Measurements from ENCODE around the gene OR2J1. TPM values are rescaled to one million over a fixed set of nuclear protein-coding genes. Genes with fewer than 3 reads are reported as not detected.
"Not testable (repeated sequence)": the region's sequence is repeated elsewhere in the genome, so short reads cannot be mapped to it uniquely, and the experiment has no call there.

OR2J1 gene
- total RNA-seq = not detected

GRCh38 chr6:29099190-29099589, at the start of gene OR2J1:
OR2J1 (plus strand) TSS chr6:29099490; CDS start chr6:29100943, 1,453 bp downstream.
- H3K9me3 Mint-ChIP-seq = no peaks in the 10 kb centered on the region
- no peaks in the 10 kb centered on the region for H3K36me3 Mint-ChIP-seq (ENCODE audit: low read depth)
- H3K27me3 Mint-ChIP-seq = peaks cover 16% of the 10 kb centered on the region
- no peaks in the 10 kb centered on the region for H3K4me1 Mint-ChIP-seq
- ATAC-seq (replicated peaks) = no peak
- H3K4me3 Mint-ChIP-seq = no peak within 1 kb of the TSS
- no peak within 1 kb of the TSS for H3K27ac Mint-ChIP-seq

DNA sequence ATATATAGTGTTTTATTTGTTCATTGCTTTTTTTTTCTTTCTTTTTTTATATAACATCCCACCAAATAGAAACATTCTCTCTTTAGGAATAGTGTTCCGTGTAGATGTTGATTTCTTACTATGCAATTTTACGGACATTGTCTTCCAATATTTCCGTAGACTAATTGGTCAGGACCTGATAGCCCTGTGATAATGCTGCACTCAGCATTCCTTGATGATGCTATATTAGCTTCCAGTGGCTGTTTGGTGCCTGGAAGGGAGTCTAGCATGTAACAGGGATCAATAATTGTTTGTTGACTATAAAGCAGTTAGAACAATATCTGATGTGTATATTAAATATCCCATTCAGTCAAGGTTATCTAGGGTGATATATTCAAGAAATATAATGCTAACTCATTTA, 47.6 kb upstream of the OR2J1 start:
- H3K4me1 Mint-ChIP-seq = no peaks in the 10 kb centered on the region
- H3K27me3 Mint-ChIP-seq = peaks cover 46% of the 10 kb centered on the region
- no peak overlapping the region for H3K4me3 Mint-ChIP-seq
- ATAC-seq (replicated peaks) = no peak
- no peaks in the 10 kb centered on the region for H3K9me3 Mint-ChIP-seq
- H3K27ac Mint-ChIP-seq = no peak overlapping the region
- H3K36me3 Mint-ChIP-seq (ENCODE audit: low read depth) = no peaks in the 10 kb centered on the region

GRCh38 chr6:29071831-29072723, 27.2 kb upstream of the OR2J1 start:
- H3K36me3 Mint-ChIP-seq (ENCODE audit: low read depth) = no peaks in the 10 kb centered on the region
- peaks cover 46% of the 10 kb centered on the region for H3K27me3 Mint-ChIP-seq
- no peak for ATAC-seq (replicated peaks)
- no peak overlapping the region for H3K4me3 Mint-ChIP-seq
- H3K27ac Mint-ChIP-seq = no peak overlapping the region
- no peaks in the 10 kb centered on the region for H3K4me1 Mint-ChIP-seq
- no peaks in the 10 kb centered on the region for H3K9me3 Mint-ChIP-seq

- H3K27me3 Mint-ChIP-seq = peaks cover 9% of the 10 kb centered on the region
- no peak overlapping the region for H3K27ac Mint-ChIP-seq
- H3K36me3 Mint-ChIP-seq (ENCODE audit: low read depth) = no peaks in the 10 kb centered on the region
- no peaks in the 10 kb centered on the region for H3K4me1 Mint-ChIP-seq
- H3K4me3 Mint-ChIP-seq = no peak overlapping the region
- H3K9me3 Mint-ChIP-seq = no peaks in the 10 kb centered on the region
- ATAC-seq (replicated peaks) = no peak
Observed at GRCh38 chr6:29079203-29079602, 20.1 kb upstream of the OR2J1 start.

- no peak overlapping the region for H3K27ac Mint-ChIP-seq
Observed at GRCh38 chr6:29081312-29081711, 18.0 kb upstream of the OR2J1 start.

GRCh38 chr6:29082457-29082856, 16.8 kb upstream of the OR2J1 start:
- no peak overlapping the region for H3K4me3 Mint-ChIP-seq
- H3K27ac Mint-ChIP-seq = no peak overlapping the region
- H3K27me3 Mint-ChIP-seq = peaks cover 12% of the 10 kb centered on the region
- H3K9me3 Mint-ChIP-seq = no peaks in the 10 kb centered on the region
- H3K4me1 Mint-ChIP-seq = no peaks in the 10 kb centered on the region
- H3K36me3 Mint-ChIP-seq (ENCODE audit: low read depth) = no peaks in the 10 kb centered on the region
- no peak for ATAC-seq (replicated peaks)

More at GRCh38 chr6:29081312-29081711, 18.0 kb upstream of the OR2J1 start:
- Mint-ChIP-seq H3K4me3 (no peak overlapping the region), H3K4me1 (no peaks in the 10 kb centered on the region), H3K9me3 (no peaks in the 10 kb centered on the region), H3K27me3 (peaks cover 7% of the 10 kb centered on the region), H3K36me3 (ENCODE audit: low read depth) (no peaks in the 10 kb centered on the region)
- no peak for ATAC-seq (replicated peaks)

DNA sequence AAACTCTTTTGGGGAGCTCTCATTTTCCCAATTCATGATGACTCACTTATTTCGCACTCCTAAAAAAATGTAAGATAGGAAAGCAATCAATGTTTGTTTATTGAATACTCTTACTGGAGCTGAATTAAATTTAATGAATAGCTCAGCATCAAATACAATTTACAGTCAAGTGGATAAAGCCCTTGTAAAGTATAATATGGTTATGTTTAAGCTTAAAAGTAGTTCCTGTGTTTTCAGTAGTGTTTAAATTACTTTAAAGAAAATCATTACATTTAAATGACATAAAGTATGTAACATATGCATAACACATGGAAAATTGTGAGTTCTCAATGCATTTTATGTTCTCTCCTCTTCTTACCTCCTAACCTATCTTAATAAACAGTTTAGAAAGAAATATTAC, 12.1 kb upstream of the OR2J1 start, which contains the start of gene OR2B3:
TSS of gene OR2B3 (minus strand) at position 101 of the 400 bp plus-strand sequence. CDS start at position 36, 65 bp downstream.
- no peak for ATAC-seq (replicated peaks)
- Mint-ChIP-seq H3K27ac (no peak within 1 kb of the TSS), H3K4me1 (no peaks in the 10 kb centered on the region), H3K27me3 (peaks cover 36% of the 10 kb centered on the region), H3K36me3 (ENCODE audit: low read depth) (no peaks in the 10 kb centered on the region), H3K9me3 (no peaks in the 10 kb centered on the region), H3K4me3 (no peak within 1 kb of the TSS)

GRCh38 chr6:29092957-29093356, 6.3 kb upstream of the OR2J1 start:
- Mint-ChIP-seq H3K4me1 (no peaks in the 10 kb centered on the region), H3K27me3 (peaks cover 30% of the 10 kb centered on the region), H3K9me3 (peaks cover 3% of the 10 kb centered on the region), H3K36me3 (ENCODE audit: low read depth) (no peaks in the 10 kb centered on the region), H3K4me3 (no peak overlapping the region), H3K27ac (no peak overlapping the region)
- ATAC-seq (replicated peaks) = no peak

DNA sequence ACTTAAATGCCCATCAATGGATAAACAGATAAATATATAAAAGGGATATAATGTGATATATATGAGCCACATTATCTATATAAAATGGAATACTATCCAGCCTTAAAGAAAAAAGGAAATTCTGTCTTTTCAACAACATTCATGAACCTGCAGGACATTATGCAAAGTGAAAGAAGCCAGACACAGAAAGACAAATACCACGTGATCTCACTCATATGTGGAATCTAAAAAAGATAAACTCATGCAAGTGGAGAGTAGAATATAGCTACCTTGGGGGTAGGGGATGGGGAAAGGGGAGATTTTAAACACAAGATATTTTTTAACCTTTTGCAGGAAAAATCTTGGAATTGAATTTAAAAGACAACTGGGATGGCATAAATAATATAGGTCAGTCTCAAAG, 1.5 kb upstream of the OR2J1 start:
- Mint-ChIP-seq H3K9me3 (peaks cover 3% of the 10 kb centered on the region), H3K36me3 (ENCODE audit: low read depth) (no peaks in the 10 kb centered on the region), H3K27ac (no peak overlapping the region), H3K4me3 (no peak overlapping the region), H3K27me3 (peaks cover 14% of the 10 kb centered on the region), H3K4me1 (no peaks in the 10 kb centered on the region)
- ATAC-seq (replicated peaks) = no peak

DNA sequence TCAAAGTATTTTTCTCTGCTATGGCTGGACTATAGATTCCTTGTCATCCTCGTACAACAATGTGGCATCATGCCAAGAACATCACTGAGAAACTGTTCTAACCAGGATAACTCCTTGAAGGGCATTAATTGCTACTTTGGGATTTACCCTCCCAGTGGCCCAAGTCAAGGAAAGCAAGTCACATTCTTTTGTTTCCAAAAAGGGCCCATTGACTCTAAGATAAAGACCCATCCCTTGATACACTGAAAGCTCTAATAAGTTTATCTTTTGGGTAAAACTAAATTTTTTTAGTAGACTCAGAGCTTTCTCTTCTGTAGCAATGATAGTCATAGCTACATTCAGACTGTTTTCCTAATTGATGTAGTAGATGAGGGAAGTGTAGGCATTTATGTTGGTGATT, 8.5 kb downstream of the OR2J1 start, which contains the start of gene OR2J3:
TSS of gene OR2J3 (plus strand) at position 301 of the 400 bp plus-strand sequence. CDS start 3,833 bp downstream, outside the sequence.
- H3K27ac Mint-ChIP-seq = no peak within 1 kb of the TSS
- H3K4me3 Mint-ChIP-seq = no peak within 1 kb of the TSS
- H3K9me3 Mint-ChIP-seq = no peaks in the 10 kb centered on the region
- no peaks in the 10 kb centered on the region for H3K4me1 Mint-ChIP-seq
- peaks cover 30% of the 10 kb centered on the region for H3K27me3 Mint-ChIP-seq
- no peak for ATAC-seq (replicated peaks)
- no peaks in the 10 kb centered on the region for H3K36me3 Mint-ChIP-seq (ENCODE audit: low read depth)

GRCh38 chr6:29112135-29112534, 12.8 kb downstream of the OR2J1 start:
- H3K27ac Mint-ChIP-seq = no peak overlapping the region
- no peak overlapping the region for H3K4me3 Mint-ChIP-seq
- H3K4me1 Mint-ChIP-seq = no peaks in the 10 kb centered on the region
- no peak for ATAC-seq (replicated peaks)
- peaks cover 25% of the 10 kb centered on the region for H3K27me3 Mint-ChIP-seq
- H3K9me3 Mint-ChIP-seq = no peaks in the 10 kb centered on the region
- no peaks in the 10 kb centered on the region for H3K36me3 Mint-ChIP-seq (ENCODE audit: low read depth)

DNA sequence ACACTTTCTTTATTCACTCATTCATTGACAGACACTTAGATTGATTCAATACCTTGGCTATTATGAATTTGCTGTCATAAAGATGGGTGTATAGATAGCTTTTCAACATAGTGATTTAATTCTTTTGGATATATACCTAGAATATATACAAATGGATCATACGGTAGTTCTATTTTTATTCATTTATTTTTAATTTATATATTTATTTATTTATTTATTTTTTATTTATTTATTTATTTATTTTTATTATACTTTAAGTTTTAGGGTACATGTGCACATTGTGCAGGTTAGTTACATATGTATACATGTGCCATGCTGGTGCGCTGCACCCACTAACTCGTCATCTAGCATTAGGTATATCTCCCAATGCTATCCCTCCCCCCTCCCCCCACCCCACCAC, 15.7 kb downstream of the OR2J1 start:
- H3K27me3 Mint-ChIP-seq = peaks cover 34% of the 10 kb centered on the region
- not testable (repeated sequence) for ATAC-seq (replicated peaks); H3K27ac Mint-ChIP-seq; H3K4me1 Mint-ChIP-seq; H3K9me3 Mint-ChIP-seq; H3K36me3 Mint-ChIP-seq (ENCODE audit: low read depth); H3K4me3 Mint-ChIP-seq

DNA sequence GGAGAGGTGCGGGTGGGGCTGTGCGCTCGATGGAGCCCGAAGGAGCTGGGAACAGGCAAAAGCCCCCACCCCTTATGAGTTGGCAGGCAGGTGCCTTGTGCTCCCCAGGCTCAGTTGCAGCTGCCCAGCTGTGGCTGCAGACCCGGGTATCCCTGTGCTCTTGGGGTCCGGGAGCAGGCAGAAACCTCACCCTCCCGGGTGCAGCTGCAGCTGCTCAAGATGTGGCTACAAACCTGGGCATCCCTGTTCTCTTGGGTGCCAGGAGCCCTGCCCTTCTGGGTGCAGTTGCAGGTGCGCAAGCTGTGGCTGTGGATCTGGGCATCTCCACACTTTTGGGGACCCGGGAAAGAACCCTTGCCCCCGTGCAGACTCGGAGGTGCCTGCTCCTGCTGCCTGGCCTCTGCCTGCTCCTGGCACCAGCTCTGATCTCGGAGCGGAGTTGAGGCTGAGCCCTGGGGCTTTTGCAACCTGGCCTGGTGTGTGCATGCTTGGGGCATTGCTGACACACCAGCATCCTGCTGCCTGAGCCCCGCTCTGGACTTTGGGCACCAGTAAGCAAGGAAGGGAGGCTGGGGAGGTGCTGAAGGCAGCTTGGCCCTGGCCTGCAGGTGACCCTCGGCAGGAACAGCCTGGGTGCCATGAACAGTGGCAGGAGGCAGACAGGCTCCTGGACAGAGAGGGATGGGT, 30.2 kb downstream of the OR2J1 start:
- Mint-ChIP-seq H3K36me3 (ENCODE audit: low read depth) (no peaks in the 10 kb centered on the region), H3K9me3 (no peaks in the 10 kb centered on the region), H3K4me3 (no peak overlapping the region), H3K4me1 (no peaks in the 10 kb centered on the region), H3K27ac (no peak overlapping the region), H3K27me3 (peaks cover 36% of the 10 kb centered on the region)
- no peak for ATAC-seq (replicated peaks)

DNA sequence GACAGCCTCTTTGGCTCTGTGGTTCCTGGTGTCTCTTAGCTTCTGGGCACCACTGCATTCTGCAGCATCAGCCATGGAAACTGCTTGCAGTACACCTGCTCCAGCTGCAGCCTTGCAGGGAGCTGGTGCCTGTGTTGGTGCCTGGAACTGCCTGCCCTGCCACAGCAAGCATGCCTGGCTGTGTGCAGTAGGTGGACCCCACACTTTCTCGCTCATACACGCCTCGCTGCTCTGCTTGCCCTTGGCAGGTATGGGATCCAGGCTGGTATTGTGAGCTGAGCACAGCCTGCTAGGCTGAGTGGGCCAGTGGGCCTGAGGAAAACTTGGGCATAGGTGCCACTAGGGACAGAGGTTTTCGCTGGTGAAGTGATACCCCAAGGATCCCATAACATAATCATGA, 31.4 kb downstream of the OR2J1 start:
- H3K9me3 Mint-ChIP-seq = no peaks in the 10 kb centered on the region
- no peak overlapping the region for H3K27ac Mint-ChIP-seq
- H3K36me3 Mint-ChIP-seq (ENCODE audit: low read depth) = no peaks in the 10 kb centered on the region
- H3K4me3 Mint-ChIP-seq = no peak overlapping the region
- no peaks in the 10 kb centered on the region for H3K4me1 Mint-ChIP-seq
- ATAC-seq (replicated peaks) = no peak
- peaks cover 36% of the 10 kb centered on the region for H3K27me3 Mint-ChIP-seq

GRCh38 chr6:29131691-29132090, 32.4 kb downstream of the OR2J1 start:
- no peak for ATAC-seq (replicated peaks)
- peaks cover 33% of the 10 kb centered on the region for H3K27me3 Mint-ChIP-seq
- no peak overlapping the region for H3K27ac Mint-ChIP-seq
- no peaks in the 10 kb centered on the region for H3K4me1 Mint-ChIP-seq
- no peak overlapping the region for H3K4me3 Mint-ChIP-seq
- H3K36me3 Mint-ChIP-seq (ENCODE audit: low read depth) = no peaks in the 10 kb centered on the region
- H3K9me3 Mint-ChIP-seq = no peaks in the 10 kb centered on the region
